Measurements from ENCODE around the gene SUSD3.
A peak's percentile ranks its signal among the peaks of the same experiment; 100 is the strongest.
"Not testable (repeated sequence)": the region's sequence is repeated elsewhere in the genome, so short reads cannot be mapped to it uniquely, and the experiment has no call there.

Gene SUSD3

DNA sequence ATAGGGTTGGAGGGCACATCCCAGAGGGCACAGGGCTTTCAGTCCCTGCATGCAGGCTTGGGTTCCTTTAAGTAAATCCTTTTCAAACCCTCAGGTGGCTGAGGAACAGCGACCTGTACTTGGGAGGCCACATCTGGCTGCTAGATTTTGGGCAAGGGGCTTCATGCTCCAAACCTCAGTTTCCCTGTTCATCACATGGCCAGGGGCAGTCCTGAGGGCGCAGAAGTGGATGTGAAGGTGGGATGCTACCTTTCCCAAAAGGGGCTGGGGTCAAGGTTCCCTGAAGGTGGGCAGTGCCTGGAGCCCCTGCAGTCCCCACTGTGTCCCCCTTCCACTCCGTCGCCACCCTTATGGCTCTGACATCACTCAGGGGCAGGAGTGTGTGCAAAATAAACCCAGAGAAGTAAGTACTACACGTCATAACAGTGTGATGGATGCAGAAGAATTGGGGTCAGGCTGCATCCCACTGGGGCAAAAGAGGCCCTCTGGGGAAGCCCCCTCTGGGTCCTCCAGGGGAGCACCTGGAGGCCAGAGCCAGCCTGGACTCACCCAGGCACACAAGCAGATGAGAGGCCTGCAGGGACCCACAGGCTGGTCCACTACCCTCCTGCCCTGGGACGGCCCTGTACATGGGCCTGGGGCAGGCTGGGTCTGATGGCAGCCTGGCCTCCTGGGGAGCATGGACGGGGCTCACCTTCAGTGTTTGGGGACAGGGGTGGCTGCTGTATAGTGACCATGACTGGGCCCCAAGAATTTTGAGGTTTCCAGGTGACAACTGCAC is 35.6 kb downstream of the SUSD3 start:
- no peak for DNase-seq

DNA sequence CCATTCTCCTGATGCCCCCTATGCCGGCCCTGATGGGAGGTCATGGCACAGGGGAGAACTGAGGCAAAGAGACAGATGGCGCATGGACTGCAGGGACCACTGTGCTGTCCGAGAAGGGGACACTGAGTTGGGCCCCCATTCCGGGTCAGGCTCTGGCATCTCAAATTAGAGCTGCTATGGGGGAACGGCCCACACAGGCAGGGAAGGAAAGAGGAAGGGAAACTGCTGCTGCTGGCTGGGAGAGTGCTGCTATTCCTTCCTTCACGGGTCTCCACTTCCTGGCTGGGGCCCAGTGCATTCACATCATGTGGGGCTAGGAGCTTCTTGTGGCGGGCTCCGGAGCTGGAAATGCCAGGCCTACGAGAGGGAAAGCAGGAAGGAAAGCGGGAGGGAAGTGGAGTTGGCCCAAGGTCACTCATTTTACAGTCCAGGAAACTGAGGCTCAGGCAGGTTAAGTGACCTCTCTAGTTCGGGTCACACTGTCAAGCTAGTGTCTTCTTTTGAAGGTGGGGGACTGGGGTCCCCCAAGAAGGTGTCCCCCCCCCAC is 36.2 kb downstream of the SUSD3 start:
- DNase-seq = peak in 1 of 5 experiments; percentile 35

DNA sequence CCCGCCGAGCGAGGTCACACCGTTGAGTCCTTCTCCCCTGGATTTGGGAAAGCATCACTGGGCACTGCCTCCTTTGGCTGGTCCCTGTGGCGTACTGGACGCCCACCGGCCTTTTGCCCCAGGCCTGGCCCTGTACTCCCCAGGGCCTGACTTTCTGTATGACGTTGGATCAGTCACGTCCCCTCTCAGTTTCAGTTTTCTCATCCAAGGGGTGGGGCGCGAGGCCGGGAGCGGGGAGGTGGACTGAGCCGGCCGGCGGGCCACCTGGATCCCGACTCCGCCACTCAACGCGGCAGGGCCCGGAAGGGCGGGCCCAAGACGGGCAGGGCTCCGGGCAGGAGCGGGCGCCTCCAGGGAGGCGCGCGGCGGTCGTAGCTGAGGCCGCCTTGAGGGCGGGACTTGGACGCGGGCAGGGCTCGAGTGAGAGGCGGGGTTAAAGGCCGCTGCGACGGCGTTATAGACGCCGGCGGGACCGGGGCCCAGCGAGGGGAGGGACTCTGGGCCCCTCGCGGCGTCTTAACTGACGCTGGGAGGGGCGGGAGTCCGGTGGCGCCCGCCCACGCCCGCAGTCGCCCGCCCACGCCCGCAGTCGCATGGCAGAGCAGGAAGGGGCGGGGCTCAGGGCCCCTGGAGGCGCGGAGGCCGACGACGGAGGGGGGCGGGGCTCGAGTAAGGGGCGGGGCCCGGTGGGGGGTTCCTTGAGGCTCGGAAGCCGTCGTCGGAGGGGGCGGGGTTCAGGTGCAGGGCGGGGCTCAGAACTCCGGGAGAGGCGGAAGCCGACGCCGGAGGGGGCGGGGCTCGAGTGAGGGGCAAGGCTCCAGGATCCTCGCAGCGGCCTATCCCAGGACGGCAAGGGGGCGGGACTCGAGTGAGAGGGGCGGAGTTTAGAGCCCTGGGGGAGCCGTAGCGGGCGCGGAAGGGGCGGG is 37.0 kb downstream of the SUSD3 start:
- DNase-seq = peak; percentile 98 to 100 (median 100)

DNA sequence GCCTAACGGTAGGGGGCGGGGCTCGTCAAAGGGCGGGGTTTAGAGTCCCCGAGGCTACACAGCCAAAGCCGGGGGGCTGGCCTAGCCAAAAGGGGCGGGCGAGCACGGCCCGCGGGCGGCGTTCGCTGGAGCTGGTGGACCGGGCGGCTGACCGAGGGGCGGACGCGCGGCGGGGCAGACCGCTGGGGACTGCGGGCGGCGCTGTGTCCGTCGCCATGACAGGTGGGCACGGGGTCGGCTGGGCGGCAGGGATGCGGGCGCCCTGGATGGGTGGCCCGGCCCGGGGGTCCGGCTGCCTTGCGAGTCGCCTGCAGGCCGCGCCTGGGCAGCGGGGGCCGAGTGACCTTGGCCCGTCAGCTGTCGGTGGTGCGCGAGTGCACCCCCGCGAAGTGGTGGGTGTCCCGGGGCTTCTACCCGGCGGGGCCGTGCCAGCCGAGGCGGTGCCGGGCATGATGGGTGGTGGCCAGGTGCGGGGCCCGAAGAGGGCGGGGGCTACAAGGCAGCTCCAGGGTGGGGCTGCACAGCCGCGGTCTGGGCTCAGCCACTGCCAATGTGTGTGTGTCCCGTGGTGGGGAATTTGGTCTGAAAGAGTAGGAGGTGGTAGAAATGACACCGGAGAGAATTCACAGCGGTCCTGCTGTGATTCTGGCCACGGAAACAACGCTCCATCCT is 37.8 kb downstream of the SUSD3 start, which contains the start of gene CARD19:
TSS of gene CARD19 (plus strand) at position 87 of the 672 bp plus-strand sequence. CDS start at position 216, 129 bp downstream.
- DNase-seq = peak; percentile 28 to 59 (median 56)

DNA sequence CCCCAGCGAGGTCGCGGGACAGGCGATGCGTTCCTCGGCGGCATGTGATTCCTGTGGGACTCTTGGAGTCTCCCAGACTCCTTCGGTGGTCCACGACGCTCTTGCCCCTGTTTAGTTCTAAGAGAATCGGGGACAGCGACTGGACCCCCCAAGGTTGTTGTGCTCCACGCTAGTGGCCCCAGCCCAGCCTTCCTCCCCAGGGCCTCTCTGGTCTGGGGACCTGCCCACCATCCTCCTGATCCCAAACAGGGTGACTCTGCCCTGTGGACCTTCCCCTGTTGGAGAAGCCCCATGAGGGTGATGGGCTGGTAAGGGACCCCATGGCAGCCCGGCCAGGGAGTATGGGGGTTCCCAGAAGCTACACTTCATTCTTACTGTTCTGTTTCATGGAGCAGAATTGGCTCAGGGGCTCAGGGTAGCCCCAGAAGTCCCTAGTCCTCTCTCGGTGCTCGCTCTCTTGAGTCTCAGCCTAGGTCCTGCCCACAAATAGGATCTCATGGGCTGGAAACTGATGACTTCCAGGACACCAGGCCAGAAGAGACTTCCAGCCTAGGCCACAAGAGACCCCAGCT is 38.4 kb downstream of the SUSD3 start:
- DNase-seq = no peak

DNA sequence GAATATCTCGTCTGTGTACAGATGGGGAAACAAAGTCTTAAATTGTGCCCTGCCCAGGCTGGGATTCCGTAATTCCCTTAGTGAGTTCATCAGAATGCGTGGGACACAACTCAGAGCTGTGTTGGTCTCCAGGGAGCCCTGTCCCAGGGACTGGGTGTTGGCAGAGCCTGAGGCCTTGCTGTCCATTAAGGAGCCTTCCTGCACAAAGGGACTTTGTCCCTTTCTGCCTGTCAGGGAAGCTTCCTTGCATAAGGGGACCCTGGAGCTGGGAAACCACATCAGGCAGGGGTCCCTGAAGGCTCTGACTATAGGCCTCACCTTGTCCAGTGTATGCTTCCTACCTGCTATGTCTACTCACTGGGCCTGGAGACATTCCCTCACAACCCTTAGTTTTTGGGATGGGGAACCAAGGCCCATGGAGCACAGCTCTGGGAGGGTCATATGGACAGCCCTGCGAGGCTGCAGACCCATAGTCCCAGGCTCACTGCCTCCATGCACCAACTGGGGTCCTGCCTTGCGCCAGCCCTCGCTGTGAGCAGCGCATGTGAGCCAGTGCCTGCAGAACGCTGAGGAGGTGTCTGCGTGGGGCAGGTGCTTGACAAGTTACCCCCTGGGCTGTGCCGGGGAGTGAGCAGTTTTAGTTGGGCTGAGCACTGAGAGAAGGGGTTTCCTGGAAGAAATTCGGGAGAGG is 39.2 kb downstream of the SUSD3 start:
- DNase-seq = no peak

DNA sequence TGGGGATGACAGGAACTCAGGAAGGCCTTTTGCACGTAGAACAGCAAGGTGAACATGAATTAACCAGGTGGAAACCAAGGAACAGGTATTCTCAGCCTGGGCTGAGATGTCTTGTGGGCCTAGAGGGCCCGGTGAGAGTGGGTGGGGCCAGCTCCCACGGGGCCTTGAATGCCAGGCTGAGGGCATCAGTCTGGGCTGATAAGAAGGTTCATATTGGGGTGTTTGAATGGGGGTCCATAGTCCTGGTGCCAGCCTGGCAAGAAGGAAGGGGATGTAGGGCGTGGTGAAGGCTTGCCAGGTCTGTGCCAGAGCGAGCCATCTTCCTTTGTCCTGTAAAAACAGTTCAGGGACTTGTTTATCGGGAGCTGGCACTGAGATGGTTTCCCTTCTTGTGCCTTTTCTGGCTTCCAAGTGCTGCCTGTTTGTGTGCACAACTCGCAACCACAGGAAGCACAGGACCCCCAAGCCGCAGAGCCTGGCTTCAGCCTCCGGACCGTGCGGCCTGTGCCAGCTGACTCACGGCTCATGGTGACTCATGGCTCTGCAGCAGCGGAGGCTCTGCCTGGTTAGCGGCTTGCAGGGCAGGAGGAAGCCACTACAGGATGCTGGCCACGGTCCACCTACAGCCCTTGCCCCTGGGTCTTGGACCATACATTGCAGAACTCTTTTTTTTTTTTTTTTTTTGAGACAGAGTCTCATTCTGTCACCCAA is 39.9 kb downstream of the SUSD3 start:
- peak in 3 of 5 experiments; percentile 33 to 72 (median 43) for DNase-seq

DNA sequence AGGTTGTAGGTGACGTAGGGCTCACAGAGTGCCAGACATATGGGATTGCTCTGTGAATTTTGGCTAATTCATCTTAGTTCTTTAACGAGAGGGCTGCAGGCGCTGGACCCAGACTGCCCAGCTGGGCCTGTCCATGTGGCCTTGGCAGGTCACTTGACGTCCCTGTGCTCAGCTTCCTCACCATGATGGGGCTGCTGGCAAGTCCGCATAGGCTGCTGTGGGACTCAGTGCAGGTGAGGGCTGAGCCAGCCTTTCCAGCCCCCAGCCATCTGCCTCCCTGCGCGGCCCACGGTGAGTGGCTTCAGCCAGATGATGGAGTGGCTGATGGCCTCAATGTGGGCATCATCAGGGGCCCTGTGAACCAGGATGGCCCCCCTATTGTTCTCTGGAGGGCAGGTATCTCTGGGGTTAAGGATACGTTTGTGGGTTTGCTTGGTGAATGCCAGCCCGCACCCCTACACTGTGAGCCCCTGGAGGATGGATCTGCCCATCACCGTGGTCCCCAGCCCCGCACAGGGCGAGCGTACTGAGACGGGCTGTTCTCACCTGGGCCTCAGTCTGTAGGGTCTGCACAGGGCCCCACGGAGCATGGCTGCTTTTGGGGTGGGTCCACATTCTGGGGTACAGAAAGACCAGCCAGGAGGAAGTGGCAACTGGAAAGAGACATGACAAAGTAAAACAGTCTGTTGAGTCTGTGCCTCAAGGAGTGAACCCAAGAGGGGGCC is 41.2 kb downstream of the SUSD3 start:
- no peak for DNase-seq

DNA sequence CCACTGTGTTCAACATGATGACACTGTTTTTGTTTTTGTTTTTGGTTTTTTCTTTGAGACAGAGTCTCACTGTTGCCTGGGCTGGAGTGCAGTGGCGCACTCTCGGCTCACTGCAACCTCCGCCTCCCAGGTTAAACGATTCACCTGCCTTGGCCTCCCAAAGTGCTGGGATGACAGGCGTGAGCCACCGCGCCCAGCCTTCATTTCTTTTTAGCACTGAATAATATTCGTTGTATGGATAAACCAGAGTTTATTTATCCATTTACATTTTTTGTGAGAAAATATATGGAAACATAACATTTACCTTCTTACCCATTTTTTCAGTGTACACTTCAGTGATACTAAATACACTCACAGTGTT is 41.8 kb downstream of the SUSD3 start:
- no peak for DNase-seq

DNA sequence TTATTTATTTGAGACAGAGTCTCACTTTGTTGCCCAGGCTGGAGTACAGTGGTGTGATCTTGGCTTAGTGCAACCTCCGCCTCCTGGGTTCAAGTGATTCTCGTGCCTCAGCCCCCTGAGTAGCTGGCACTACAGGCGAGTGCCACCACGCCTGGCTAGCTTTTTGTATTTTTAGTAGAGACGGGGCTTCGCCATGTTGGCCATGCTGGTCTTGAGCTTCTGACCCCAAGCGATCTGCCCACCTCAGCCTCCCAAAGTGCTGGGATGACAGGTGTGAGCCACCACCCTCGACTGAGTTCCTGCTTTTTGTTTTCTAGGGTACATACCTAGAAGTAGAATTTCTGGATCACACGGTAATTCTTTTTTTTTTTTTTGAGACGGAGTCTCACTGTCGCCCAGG is 42.6 kb downstream of the SUSD3 start:
- DNase-seq = not testable (repeated sequence)

DNA sequence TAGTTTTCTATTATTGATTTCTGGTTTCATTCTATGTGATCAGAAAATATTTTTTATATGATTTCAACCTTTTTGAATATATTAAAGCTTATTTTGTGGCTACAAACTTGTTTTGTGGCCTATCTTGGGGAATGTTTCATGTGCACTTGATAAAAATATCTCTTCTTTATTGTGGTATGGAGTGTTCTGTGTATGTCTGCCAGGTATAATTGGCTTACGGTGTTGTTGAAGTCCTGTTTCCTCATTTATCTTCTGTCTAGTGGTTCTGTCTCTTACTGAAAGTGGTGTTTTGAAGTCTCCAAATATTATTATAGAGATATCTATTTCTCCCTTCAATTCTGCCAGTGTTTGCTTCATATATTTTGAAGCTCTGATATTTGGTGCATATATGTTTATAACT is 47.1 kb downstream of the SUSD3 start:
- no peak for DNase-seq

DNA sequence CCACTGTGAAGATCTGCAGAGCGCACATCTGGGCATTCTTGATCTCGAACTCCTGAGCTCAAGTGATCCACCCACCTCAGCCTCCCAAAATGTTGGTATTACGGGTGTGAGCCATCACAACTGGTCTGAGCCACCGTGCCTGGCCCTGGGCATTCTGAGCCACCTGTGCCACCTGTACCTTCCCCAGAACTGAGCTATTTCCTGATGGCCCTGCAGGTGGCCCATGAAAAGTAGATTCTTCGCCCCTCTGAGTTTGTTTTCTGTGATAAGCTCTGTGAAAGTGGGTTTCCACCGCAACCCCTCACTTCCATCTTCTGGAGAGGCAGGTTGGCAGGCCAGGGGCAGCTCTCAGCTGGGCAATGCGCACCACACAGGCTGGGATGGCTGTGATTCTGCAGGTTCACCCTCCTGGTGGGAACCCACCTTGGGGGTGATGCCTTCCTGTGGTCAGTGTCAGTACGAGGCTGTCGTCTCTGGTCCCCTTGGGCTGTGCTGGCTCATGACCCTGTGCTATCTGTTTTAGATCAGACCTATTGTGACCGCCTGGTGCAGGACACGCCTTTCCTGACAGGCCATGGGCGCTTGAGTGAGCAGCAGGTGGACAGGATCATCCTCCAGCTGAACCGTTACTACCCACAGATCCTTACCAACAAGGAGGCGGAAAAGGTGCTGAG is 48.8 kb downstream of the SUSD3 start:
- no peak for DNase-seq

DNA sequence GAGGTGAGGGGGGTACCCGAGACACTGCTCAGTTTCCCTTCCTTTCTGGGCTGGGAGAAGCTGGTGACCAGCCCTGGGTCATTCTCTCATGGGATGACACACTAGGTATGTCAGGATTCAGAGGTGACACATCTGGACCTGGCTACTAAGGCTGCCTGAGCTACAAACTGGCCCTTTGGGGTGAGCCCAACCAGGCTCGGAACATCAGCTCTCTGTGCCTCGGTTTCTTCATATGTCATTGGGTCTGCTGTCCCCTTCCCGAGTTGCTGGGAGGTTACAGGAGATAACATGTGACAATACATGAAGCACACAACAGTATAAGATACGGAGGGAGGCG is 49.3 kb downstream of the SUSD3 start:
- no peak for DNase-seq

DNA sequence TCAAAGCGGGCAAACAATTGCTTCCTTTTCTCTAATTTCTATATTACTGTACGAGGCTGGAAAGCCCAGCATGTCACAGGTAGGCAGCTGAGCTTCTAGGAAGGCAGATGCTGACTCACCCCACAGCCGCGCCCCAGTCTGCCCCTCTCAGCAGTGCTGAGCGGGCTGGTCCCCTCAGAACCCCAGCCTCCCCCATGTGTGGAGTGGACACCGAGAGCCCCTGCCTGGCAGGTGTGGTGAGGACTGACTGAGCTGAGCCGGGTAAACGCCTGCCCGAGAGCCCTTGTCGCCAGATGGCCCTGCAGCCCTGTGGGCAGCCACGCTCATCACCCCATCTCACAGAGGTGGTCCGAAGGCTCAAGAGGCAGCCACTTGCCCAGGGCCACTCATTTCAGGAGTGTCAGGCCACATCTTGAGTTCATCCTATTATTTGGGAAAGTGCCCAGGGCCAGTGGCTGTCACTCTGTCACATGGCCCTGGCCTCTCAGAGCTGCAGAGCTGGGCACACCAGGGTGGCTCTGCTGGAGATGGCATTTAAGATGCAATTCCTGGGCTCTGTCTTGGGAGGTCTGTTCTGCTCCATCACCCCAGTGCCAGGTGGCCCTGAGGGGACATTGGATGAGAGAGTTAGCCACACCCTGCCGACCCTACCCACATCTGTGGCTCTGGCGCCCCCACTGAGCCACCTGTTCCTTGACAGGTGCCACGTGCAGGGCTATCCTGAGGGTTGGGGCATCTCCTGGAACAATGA is 50.0 kb downstream of the SUSD3 start:
- DNase-seq = peak in 2 of 5 experiments; percentile 30 to 80

DNA sequence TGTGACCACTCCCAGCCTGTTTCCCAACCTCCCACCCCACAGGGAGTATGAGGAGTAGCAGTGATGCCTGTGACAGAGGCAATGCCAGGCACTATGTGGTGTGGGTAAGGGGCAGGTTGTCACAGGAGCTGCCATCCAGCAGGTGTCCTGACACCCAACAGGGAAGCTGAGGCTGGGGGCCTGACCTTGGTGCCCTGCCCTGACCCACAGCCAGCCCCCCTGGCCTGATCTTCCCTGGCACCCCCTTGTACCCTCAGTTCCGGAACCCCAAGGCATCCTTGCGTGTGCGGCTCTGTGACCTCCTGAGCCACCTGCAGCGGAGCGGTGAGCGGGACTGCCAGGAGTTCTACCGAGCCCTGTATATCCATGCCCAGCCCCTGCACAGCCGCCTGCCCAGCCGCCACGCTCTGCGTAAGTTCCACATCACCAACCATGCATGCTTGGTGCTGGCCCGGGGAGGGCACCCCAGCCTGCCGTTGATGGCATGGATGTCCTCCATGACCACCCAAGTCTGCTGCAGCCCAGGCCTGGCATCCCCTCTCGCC is 51.9 kb downstream of the SUSD3 start:
- DNase-seq = no peak

DNA sequence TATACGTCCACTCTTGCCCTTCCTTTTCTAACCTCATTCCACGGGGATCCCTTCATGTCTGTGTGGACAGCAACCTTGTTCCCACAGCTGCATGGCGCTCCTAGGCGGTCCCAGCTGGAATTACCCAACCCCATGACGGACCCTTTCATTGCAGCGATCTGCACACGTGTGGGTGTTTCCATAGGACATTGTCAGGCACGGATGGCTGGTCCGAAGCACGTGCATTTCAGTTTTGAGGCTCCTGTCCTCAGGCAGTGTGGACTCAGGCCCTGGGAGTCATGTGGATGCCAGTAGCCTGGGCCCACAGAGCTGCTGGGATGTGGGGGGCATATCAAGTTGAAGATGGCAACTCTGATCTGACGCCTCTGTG is 52.5 kb downstream of the SUSD3 start:
- DNase-seq = no peak

DNA sequence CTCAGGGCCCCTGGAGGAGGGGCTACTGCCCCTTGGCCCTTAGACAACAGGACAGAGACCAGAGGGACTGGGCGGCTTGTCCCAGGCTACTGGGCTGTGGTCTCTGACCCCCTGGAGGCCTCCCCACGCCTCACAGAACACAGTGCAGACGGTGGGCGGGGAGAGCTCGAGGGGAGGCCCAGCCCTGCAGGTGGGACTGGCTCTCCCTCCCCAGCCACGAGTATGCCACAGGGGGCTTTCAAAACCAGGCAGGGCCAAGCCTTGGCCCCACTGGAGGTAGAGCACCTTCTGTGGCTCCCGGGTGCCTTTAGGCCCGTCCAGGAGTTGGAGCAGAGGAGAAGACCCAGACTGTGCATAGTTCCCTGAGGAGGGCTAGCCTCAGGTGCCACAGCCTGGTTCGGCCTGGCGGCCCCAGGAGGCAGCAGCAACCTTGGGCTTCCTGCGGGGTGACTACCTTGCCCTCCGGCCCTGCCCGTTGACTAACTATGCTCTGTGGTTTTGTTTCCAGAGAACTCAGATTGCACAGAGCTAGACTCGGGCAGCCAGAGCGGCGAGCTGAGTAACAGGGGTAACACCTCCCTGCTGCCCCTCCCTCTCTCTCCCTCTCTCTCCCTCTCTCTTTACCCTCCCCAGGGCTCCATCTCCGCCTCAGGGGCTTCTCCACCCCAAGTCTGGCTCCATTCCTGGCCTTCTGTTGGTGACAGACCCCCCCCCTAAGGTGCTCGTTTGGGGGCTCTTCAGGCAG is 53.0 kb downstream of the SUSD3 start:
- DNase-seq = peak in 1 of 5 experiments; percentile 93
